Sigmoid colon (tissue), 4 donors: ENCODE results near the gene OPRL1.

ENCODE experiments used
- POLR2A ChIP-seq, 2 donors: fragments of 450-650 bp; IDR thresholded peaks; one replicate each; pipeline ENCODE4 v1.6.1; 2016; ENCODE audit warnings: antibody characterized with exemption in 2 of 2, mild to moderate bottlenecking in 2 of 2, moderate library complexity in 2 of 2
- POLR2AphosphoS5 ChIP-seq, 4 donors: sonication (generic); formaldehyde crosslinking; IDR thresholded peaks; one replicate each; pipeline ENCODE4 v1.6.1; 2017; ENCODE audit warnings: antibody characterized with exemption in 4 of 4
- TF ChIP-seq, protein P1 (sequence below), 4 experiments: fragments of 450-650 bp in 3 of 4; fragments of 200-600 bp in 1 of 4; IDR thresholded peaks; one replicate each; pipeline ENCODE4 v1.5.1; 2016 to 2019; ENCODE audit warnings: antibody characterized with exemption in 4 of 4, mild to moderate bottlenecking in 3 of 4, moderate library complexity in 2 of 4

DNA sequence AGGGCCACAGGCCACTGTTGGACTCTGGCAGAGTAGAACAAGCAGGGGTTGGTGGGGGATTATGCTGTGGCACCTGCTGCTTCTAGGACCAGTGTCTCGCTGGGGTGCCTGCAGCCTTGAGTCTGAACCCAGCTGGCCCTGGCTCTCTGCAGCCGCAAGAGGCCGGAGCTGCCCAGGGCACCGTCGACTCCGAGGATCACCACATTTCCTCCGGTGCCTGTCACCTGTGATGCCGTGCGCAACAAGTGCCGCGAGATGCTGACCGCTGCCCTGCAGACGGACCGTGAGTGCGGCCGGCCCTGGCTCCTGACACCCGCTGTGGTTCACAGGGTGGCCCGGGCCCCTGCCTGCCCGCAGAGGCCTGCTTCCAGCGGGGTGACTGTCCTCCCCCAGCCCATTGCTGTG, 10.7 kb upstream of the OPRL1 start:
- TF ChIP-seq POLR2AphosphoS5 (IDR thresholded peaks at IDR 0.05) (no peak), POLR2A (IDR thresholded peaks at IDR 0.05) (no peak)
- TF ChIP-seq, protein P1, sequence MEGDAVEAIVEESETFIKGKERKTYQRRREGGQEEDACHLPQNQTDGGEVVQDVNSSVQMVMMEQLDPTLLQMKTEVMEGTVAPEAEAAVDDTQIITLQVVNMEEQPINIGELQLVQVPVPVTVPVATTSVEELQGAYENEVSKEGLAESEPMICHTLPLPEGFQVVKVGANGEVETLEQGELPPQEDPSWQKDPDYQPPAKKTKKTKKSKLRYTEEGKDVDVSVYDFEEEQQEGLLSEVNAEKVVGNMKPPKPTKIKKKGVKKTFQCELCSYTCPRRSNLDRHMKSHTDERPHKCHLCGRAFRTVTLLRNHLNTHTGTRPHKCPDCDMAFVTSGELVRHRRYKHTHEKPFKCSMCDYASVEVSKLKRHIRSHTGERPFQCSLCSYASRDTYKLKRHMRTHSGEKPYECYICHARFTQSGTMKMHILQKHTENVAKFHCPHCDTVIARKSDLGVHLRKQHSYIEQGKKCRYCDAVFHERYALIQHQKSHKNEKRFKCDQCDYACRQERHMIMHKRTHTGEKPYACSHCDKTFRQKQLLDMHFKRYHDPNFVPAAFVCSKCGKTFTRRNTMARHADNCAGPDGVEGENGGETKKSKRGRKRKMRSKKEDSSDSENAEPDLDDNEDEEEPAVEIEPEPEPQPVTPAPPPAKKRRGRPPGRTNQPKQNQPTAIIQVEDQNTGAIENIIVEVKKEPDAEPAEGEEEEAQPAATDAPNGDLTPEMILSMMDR (IDR thresholded peaks at IDR 0.05): no peak
